ENCODE data around the gene SMYD5. TPM values are rescaled to one million over a fixed set of nuclear protein-coding genes. Genes with fewer than 3 reads are reported as not detected.

SMYD5 gene
- total RNA-seq, 6 experiments from 2014 or later, result 5.3 to 12.2 (median 9.4) TPM

GRCh38 chr2:73257021-73257420, 43.0 kb downstream of the SMYD5 start:
- no peak for ATAC-seq
- no peak overlapping the region for H3K27ac ChIP-seq
- TF ChIP-seq POLR2A (IDR thresholded peaks at IDR 0.05), result no peak
- TF ChIP-seq, protein P1, sequence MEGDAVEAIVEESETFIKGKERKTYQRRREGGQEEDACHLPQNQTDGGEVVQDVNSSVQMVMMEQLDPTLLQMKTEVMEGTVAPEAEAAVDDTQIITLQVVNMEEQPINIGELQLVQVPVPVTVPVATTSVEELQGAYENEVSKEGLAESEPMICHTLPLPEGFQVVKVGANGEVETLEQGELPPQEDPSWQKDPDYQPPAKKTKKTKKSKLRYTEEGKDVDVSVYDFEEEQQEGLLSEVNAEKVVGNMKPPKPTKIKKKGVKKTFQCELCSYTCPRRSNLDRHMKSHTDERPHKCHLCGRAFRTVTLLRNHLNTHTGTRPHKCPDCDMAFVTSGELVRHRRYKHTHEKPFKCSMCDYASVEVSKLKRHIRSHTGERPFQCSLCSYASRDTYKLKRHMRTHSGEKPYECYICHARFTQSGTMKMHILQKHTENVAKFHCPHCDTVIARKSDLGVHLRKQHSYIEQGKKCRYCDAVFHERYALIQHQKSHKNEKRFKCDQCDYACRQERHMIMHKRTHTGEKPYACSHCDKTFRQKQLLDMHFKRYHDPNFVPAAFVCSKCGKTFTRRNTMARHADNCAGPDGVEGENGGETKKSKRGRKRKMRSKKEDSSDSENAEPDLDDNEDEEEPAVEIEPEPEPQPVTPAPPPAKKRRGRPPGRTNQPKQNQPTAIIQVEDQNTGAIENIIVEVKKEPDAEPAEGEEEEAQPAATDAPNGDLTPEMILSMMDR (IDR thresholded peaks at IDR 0.05), result no peak
- H3K4me3 ChIP-seq, result no peak overlapping the region
- intact Hi-C loops (cut with DNase I), result no loop called here
- peaks cover 0 to 23% (median 13%) of the 10 kb centered on the region in 4 donors for H3K36me3 ChIP-seq
- DNase-seq, result no peak
- no peaks in the 10 kb centered on the region for H3K4me1 ChIP-seq
- H3K27me3 ChIP-seq, result no peaks in the 10 kb centered on the region
- 100% methylated on average over 2 of the region's 2 CpGs for WGBS (ENCODE audit: insufficient coverage, low coverage, low lambda C conversion rate, missing lambda C conversion rate)
- no peaks in the 10 kb centered on the region for H3K9me3 ChIP-seq

DNA sequence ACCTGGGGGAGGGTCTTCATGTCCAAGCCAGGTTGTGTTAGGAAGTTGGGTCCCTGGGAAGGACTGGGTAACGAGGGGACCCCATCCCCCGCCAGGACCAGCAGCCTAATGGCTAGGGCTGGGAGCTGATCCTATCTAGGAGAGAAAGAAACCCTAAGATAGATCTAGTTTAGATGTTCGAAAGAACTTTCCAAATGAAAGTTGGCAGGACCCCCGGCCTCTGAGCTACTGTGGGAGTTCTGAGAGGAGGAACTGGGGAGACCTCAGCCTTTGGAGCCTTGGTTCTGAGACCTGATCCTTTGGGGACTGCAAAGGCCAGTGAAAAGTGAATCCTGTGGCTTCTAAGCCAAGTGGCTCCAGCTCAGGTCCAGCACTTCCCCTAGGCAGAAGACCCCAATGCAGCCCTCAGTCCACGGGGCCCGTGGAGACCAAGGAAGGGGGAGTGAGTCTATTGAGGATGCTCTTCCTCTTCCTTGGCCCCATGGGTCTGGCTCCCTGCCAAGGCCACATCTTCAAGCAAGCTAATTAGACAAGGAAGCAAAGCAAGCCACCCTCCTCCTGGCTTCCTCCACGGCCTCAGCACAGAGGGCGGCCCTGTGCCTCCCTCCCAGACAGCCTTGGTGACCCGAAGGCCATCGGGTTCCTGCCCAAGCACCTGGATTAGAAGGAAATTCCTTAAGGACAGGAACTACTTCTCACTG, 43.5 kb downstream of the SMYD5 start:
- Histone ChIP-seq H3K36me3 (peaks cover 0 to 19% (median 10%) of the 10 kb centered on the region in 4 donors), H3K27ac (no peak overlapping the region), H3K4me1 (no peaks in the 10 kb centered on the region), H3K9me3 (no peaks in the 10 kb centered on the region), H3K27me3 (no peaks in the 10 kb centered on the region), H3K4me3 (no peak overlapping the region)
- no peak for TF ChIP-seq POLR2A (IDR thresholded peaks at IDR 0.05)
- TF ChIP-seq, protein P1 (IDR thresholded peaks at IDR 0.05), result no peak
- intact Hi-C loops (cut with DNase I), result no loop called here
- WGBS (ENCODE audit: insufficient coverage, low coverage, low lambda C conversion rate, missing lambda C conversion rate), result 30% methylated on average over 2 of the region's 10 CpGs
- DNase-seq, result peak in 2 of 3 donors; percentile 40 to 58
- ATAC-seq, result no peak

GRCh38 chr2:73258186-73258912, 44.3 kb downstream of the SMYD5 start:
- TF ChIP-seq POLR2A (IDR thresholded peaks at IDR 0.05), result no peak
- TF ChIP-seq, protein P1 (IDR thresholded peaks at IDR 0.05), result no peak
- Histone ChIP-seq H3K4me3 (no peak overlapping the region), H3K27me3 (no peaks in the 10 kb centered on the region), H3K27ac (no peak overlapping the region), H3K4me1 (no peaks in the 10 kb centered on the region), H3K36me3 (peaks cover 0 to 11% (median 4%) of the 10 kb centered on the region in 4 donors), H3K9me3 (no peaks in the 10 kb centered on the region)
- WGBS (ENCODE audit: insufficient coverage, low coverage, low lambda C conversion rate, missing lambda C conversion rate), result no CpG with 5 or more reads among the region's 8 CpGs
- no peak for ATAC-seq
- DNase-seq, result no peak
- intact Hi-C loops (cut with DNase I), result no loop called here

GRCh38 chr2:73258913-73259215, 44.8 kb downstream of the SMYD5 start:
- no peaks in the 10 kb centered on the region for H3K9me3 ChIP-seq
- intact Hi-C loops (cut with DNase I), result no loop called here
- no peak for DNase-seq
- 20% methylated on average over 1 of the region's 9 CpGs for WGBS (ENCODE audit: insufficient coverage, low coverage, low lambda C conversion rate, missing lambda C conversion rate)
- no peaks in the 10 kb centered on the region for H3K27me3 ChIP-seq
- no peak overlapping the region for H3K4me3 ChIP-seq
- no peak for ATAC-seq
- H3K36me3 ChIP-seq, result peaks cover 0 to 6% (median 2%) of the 10 kb centered on the region in 4 donors
- TF ChIP-seq, protein P1 (IDR thresholded peaks at IDR 0.05), result no peak
- TF ChIP-seq POLR2A (IDR thresholded peaks at IDR 0.05), result no peak
- no peaks in the 10 kb centered on the region for H3K4me1 ChIP-seq
- H3K27ac ChIP-seq, result no peak overlapping the region

Measured in right lobe of liver (tissue), 6 donors.